GM18502 (cell line): Measurements from ENCODE around the gene CLEC18B.
"Not testable (repeated sequence)": the region's sequence is repeated elsewhere in the genome, so short reads cannot be mapped to it uniquely, and the experiment has no call there.

Source experiments
- ATAC-seq: cut with Tn5 transposase; IDR thresholded peaks from one replicate; pipeline ENCODE4 v1.9.1; 2021; ENCODE audit warnings: mild to moderate bottlenecking; ENCODE audit not compliant: unreplicated experiment, poor library complexity

Gene CLEC18B

GRCh38 chr16:74447578-74447977, 26.3 kb upstream of the CLEC18B start:
- ATAC-seq, result no peak

- no peak for ATAC-seq
Measured at GRCh38 chr16:74446866-74447265, 25.6 kb upstream of the CLEC18B start.

DNA sequence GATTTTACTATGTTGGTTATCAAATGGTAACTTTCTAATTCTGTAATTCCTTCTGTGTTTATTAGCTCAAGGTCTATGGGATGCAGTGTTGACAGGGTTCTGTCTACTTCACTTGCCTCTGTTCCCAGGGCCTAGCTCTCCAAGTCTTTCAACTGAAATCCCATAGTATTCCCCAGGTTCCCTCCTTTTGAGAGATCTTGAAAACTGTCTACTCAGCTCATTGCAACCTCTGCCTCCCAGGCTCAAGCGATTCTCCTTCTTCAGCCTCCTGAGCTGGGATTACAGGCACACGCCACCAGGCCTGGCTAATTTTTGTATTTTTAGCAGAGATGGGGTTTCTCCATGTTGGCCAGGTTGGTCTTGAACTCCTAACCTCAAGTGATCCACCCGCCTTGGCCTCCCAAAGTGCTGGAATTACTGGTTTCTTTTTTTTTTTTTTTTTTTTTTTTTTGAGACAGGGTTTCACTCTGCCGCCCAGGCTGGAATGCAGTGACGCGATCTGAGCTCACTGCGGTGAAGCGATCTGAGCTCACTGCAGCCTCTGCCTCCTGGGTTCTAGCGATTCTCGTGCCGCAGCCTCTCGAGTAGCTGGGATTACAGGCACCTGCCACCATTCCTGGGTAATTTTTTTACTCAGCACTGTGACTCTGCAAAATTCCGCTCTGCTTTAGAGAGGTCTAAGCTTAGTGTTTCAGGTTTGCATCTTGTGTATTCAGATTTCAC, 22.5 kb upstream of the CLEC18B start:
- ATAC-seq, result not testable (repeated sequence)

- no peak for ATAC-seq
Measured at GRCh38 chr16:74439685-74440084, 18.4 kb upstream of the CLEC18B start.

- no peak for ATAC-seq
Measured at GRCh38 chr16:74438492-74438979, 17.3 kb upstream of the CLEC18B start.

DNA sequence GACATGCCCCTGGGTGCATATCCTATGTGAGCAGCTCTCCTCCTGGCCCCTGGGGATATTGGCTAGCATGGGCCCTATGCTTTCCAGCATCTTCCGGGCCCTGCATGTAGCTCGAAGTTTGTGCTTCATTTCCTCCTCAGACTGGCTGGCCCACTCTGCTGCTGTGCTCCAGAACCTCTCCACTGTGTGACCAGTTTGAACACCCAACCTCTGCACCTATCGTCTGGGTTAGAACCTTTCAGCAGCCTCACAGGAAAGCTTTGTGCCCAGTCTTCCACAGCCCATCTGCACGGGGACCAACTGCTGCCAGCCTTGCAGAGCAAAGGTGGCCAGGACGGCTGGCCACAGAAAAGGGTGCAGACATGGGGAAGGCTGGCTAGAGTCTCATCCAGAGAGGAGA, 10.2 kb upstream of the CLEC18B start:
- no peak for ATAC-seq

- ATAC-seq, result peak; percentile 69
Measured at GRCh38 chr16:74430036-74430712, 8.9 kb upstream of the CLEC18B start.

DNA sequence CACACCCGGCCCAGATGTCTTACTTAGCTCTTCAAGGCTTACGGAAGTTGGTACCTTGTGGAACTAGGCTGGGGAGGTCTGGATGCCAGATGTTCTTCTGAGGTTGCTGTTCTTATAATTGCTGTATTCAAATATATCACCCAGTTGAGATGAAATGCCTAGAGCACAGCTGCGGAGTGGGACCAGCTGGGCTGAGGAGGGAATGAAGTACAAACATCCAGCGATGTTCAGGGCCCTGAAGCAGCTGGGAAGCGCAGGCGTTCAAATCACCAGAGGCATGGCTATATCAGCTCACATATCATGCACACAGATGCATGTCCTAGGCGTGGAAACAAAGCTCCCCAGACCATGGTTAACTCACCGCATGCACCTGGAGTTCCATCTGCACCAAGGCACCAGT, 7.2 kb upstream of the CLEC18B start:
- ATAC-seq, result not testable (repeated sequence)

GRCh38 chr16:74425751-74426150, 4.5 kb upstream of the CLEC18B start:
- ATAC-seq, result not testable (repeated sequence)

DNA sequence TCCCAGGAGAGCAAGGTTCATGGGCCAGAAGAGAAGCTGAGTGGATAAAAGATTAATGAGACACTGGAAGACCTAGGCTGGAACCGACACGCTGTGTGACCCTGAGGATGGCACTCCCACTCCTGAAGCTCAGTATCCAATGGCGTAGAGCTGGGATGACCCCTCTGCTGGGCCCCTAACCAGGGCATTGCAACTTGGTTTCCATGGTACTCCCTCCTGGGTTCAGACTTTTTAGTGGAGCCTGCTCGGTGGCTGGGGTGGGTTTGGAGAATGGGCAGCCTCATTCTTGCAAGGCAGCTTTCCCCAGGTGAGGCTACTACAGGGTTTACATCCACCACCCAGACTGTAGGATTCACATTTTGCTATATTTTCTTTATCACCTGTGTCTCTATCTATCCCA, 2.4 kb upstream of the CLEC18B start:
- ATAC-seq, result not testable (repeated sequence)

- not testable (repeated sequence) for ATAC-seq
Measured at GRCh38 chr16:74422086-74422485, 808 bp upstream of the CLEC18B start.

DNA sequence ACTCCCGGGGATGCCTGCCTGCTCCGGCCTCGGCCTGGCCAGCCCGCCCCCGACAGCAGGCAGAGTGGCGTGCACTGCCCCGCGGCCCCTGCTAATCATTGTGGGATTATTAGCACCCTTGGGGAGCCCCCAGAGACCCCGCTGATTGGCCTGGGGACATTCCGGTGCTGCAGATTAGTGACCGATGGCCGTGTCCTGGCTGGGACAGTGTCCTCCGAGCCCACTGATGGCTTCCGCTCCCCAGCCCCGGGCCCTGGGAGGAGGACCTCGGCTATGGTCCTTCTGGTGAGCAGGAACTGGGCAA, 156 bp upstream of the CLEC18B start:
- not testable (repeated sequence) for ATAC-seq

DNA sequence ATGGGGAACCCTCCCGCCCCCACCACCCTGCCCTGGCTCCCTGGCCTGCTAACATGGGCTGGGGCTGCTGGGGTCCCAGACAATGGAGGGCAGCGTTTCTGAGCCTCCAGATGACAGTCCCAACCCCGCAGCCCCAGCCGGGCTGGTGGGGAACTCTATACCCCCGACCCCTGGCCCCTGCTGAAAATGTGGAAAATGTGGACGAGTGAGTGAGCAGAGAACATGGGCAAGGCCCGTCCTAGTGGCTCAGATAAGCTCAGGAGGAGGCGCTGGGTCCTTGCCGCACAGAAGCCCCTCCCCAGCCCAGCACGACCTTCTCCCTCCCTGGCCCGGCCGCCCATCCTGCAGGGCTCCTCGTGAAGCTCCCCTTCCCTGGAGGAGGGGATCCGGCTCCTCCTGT, 1.5 kb downstream of the CLEC18B start:
- ATAC-seq, result not testable (repeated sequence)

DNA sequence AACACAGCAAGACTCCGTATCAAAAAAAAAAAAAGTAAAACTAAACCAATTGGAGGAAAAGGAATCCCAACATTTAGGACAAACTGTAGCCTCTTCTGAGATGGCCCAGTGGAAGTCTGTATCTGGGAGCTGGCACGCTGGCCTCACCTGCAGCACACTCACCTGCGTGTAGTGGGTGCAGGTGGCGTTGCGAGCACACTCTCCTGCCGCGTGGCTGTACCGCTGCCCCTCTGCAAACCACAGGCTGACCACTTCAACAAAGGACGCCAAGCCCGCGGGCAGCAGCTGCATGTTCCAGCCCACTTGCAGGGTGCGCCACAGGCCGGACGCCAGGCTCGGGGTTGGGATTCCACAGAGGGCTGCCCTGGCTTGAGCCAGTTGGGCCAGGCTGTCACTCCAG, 3.4 kb downstream of the CLEC18B start:
- not testable (repeated sequence) for ATAC-seq

DNA sequence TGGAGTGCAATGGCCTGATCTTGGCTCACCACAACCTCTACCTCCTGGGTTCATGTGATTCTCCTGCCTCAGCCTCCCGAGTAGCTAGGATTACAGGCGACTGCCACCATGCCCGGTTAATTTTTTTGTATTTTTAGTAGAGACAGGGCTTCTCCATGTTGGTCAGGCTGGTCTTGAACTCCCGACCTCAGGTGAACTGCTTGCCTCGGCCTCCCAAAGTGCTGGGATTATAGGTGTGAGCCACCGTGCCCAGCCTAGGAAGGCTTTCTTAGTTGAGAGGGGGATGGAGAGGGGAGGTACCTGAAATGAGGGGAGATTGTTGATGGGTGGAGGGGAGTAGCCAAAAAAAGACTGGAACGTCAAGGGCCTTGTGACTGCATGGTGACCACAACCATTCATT, 7.4 kb downstream of the CLEC18B start:
- not testable (repeated sequence) for ATAC-seq

DNA sequence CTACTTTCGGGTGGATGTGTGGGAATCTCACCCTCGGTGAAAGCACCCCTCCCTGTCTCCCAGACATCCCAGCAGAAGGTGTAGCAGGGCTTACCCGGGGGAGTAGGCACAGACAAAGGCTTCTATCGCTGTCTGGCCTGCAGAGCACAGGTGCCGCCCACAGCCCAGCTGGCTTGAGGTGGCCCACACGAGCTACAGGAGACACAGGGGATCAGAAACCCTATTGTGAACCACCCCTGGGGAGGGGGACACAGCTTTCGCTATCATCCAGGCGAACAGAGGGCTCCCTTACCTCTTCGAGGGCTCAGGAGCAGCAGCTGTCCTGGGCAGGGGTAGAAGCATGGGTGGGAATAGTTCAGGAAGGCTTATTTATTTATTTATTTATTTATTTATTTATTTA, 7.8 kb downstream of the CLEC18B start:
- ATAC-seq, result not testable (repeated sequence)

DNA sequence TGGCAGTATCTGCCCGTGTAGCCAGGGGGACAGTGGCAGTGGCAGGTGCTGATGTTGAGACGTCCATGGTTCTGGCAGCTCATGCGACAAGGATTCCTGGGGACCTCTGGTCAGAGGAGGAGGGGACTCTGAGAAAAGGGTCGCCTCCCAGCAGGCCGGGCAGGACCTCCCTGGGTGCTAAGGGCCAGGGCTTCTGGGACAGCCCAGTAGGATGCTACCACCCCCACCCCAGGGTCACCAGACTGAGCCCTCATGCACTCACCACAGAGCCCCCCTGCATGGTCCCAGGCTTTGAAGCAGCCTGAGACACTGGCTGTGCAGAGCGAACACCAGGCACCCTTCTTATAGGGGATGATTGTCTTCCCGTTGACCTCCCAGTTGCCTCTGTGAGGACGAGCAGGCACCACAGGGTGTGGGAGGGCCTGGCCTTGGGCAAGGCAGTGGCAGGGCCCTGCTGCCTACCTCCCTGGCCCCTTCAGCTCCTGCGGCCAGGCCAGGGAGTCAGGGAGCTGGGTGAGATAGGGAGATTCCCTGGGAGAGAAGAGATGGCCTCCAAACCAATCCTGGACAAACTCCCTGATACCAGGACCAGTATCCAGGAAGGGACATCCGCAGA, 8.4 kb downstream of the CLEC18B start:
- not testable (repeated sequence) for ATAC-seq

- not testable (repeated sequence) for ATAC-seq
Measured at GRCh38 chr16:74412138-74412774, 9.0 kb downstream of the CLEC18B start.

GRCh38 chr16:74410981-74411380, 10.3 kb downstream of the CLEC18B start:
- ATAC-seq, result not testable (repeated sequence)

GRCh38 chr16:74410057-74410957, 11.0 kb downstream of the CLEC18B start:
- ATAC-seq, result not testable (repeated sequence)
